HepG2 (cell line): ENCODE measurements around the gene INPP1. TPM values are rescaled to one million over a fixed set of nuclear protein-coding genes. Genes with fewer than 3 reads are reported as not detected.

Experiments
- ATAC-seq: fragments of 200-7000 bp; cut with Tn5 transposase; 3 replicates; pipeline ENCODE4 v1.9.1; 2020; ENCODE audit warnings: mild to moderate bottlenecking, moderate library complexity
- BruUV-seq: library from RNA; stranded (reverse); fragments of 400-500 nt; replicated peaks from 2 replicates; lab custom pipeline; 2021; lab: Mats Ljungman, UMichigan
- CTCF ChIA-PET: fragments of 300-600 bp; formaldehyde crosslinking; extraction: SDS; loops from one replicate; lab custom pipeline; 2021; ENCODE audit warnings: low total read pairs, inconsistent platforms, low intra/inter-chr PET ratio; lab: Yijun Ruan, JAX
- POLR2A ChIA-PET: fragments of 350-600 bp; sonication (Branson Sonifier 250); formaldehyde crosslinking; loops from one replicate; lab custom pipeline; 2020; ENCODE audit warnings: antibody characterized with exemption, inconsistent platforms; lab: Yijun Ruan, JAX
- DNase-seq: peaks from one replicate; pipeline ENCODE4 v3.0.0-alpha.2; 2015; ENCODE audit warnings: low spot score
- FAIRE-seq: peaks from 3 replicates; lab custom pipeline; 2011; peaks lifted over from hg19 to GRCh38; lab: Jason Lieb, UNC
- H2AFZ ChIP-seq: one replicate; pipeline ENCODE4 v1.6.1; 2011; ENCODE audit warnings: low read length, inconsistent platforms
- H3K27ac ChIP-seq: fragments of 300-600 bp; 3 replicates; pipeline ENCODE4 v1.8.0; 2011; ENCODE audit warnings: mixed run types, mild to moderate bottlenecking, mixed read lengths, low read length, inconsistent platforms; ENCODE audit not compliant: insufficient read depth; ENCODE audit errors: extremely low read length
- H3K27me3 ChIP-seq, 2 experiments: fragments of 200-600 bp in 1 of 2; 2 replicates in 1 of 2; 3 replicates in 1 of 2; pipeline versions ENCODE4 v1.6.0 to v1.8.0; 2011; ENCODE audit warnings: low read length in 2 of 2, mild to moderate bottlenecking in 2 of 2, moderate library complexity in 2 of 2, inconsistent platforms in 1 of 2; ENCODE audit not compliant: insufficient read depth in 2 of 2, control insufficient read depth in 1 of 2
- H3K36me3 ChIP-seq, 2 experiments: fragments of 200-600 bp in 1 of 2; replicated peaks in 1 of 2; 2 replicates in 1 of 2; 3 replicates in 1 of 2; pipeline versions ENCODE4 v1.5.1 to v1.8.0; 2011; ENCODE audit warnings: low read length in 2 of 2, inconsistent platforms in 1 of 2; ENCODE audit not compliant: insufficient read depth in 2 of 2, control insufficient read depth in 1 of 2
- H3K4me1 ChIP-seq: 2 replicates; pipeline ENCODE4 v1.5.1; 2012; ENCODE audit warnings: low read length, inconsistent platforms; ENCODE audit not compliant: insufficient read depth
- H3K4me2 ChIP-seq: 2 replicates; pipeline ENCODE4 v1.6.0; 2011; ENCODE audit warnings: low read depth, low read length, inconsistent platforms
- H3K4me3 ChIP-seq, 3 experiments: fragments of 200-600 bp in 1 of 3; sonication (generic), shearing (Covaris generic) in 1 of 3; replicated peaks in 1 of 3; 2 replicates each; pipeline ENCODE4 v1.5.1; 2011 to 2016; ENCODE audit warnings: low read length in 3 of 3, inconsistent platforms in 2 of 3, low read depth in 2 of 3, mild to moderate bottlenecking in 2 of 3, control low read depth in 1 of 3, mixed read lengths in 1 of 3; ENCODE audit not compliant: insufficient read depth in 1 of 3
- H3K79me2 ChIP-seq: one replicate; pipeline ENCODE4 v1.6.1; 2011; ENCODE audit warnings: low read length, inconsistent platforms; ENCODE audit not compliant: insufficient read depth
- H3K9ac ChIP-seq: 2 replicates; pipeline ENCODE4 v1.6.0; 2011; ENCODE audit warnings: mild to moderate bottlenecking, low read depth, low read length, inconsistent platforms; ENCODE audit not compliant: insufficient read depth
- H3K9me3 ChIP-seq: 2 replicates; pipeline ENCODE4 v1.5.1; 2012; ENCODE audit warnings: mild to moderate bottlenecking, low read length
- H4K20me1 ChIP-seq: 2 replicates; pipeline ENCODE4 v1.6.0; 2011; ENCODE audit warnings: inconsistent platforms, mild to moderate bottlenecking, low read length, moderate library complexity; ENCODE audit not compliant: insufficient read depth
- CCAR2 ChIP-seq: fragments of 200-400 bp; formaldehyde crosslinking; optimal IDR thresholded peaks from 2 replicates; pipeline ENCODE3; 2018; ENCODE audit warnings: low read depth, mild to moderate bottlenecking, low read length, moderate library complexity
- ETV6 ChIP-seq: sonication (generic); formaldehyde crosslinking; conservative IDR thresholded peaks from 2 replicates; pipeline ENCODE4 v1.4.0; 2020; ENCODE audit warnings: missing genetic modification reagents
- FOXK1 ChIP-seq: sonication (generic); formaldehyde crosslinking; IDR thresholded peaks from 2 replicates; pipeline ENCODE4 v1.4.0; 2020; ENCODE audit warnings: low read depth, missing genetic modification reagents, borderline replicate concordance
- KAT7 ChIP-seq: IDR thresholded peaks from 2 replicates; pipeline ENCODE4 v1.6.1; 2018; ENCODE audit warnings: borderline replicate concordance, missing compliant biosample characterization
- KLF11 ChIP-seq: IDR thresholded peaks from 2 replicates; pipeline ENCODE4 v1.6.1; 2016; ENCODE audit warnings: missing compliant biosample characterization
- LCORL ChIP-seq, 2 experiments: fragments of 450-650 bp in 1 of 2; sonication (generic) in 1 of 2; formaldehyde crosslinking in 1 of 2; IDR thresholded peaks; 2 replicates each; pipeline versions ENCODE4 v1.5.0 to v1.6.1; 2017 to 2020; ENCODE audit warnings: antibody characterized with exemption in 1 of 2, missing genetic modification reagents in 1 of 2
- MIER2 ChIP-seq: IDR thresholded peaks from 2 replicates; pipeline ENCODE4 v1.6.1; 2016; ENCODE audit warnings: missing biosample characterization, missing genetic modification reagents
- PCBP1 ChIP-seq: fragments of 200-400 bp; formaldehyde crosslinking; IDR thresholded peaks from 2 replicates; pipeline ENCODE4 v1.6.1; 2017; ENCODE audit warnings: mild to moderate bottlenecking, low read depth, low read length, borderline replicate concordance
- PPARG ChIP-seq: conservative IDR thresholded peaks from 2 replicates; pipeline ENCODE4 v1.6.1; 2016; ENCODE audit warnings: missing biosample characterization, missing genetic modification reagents
- PRDM4 ChIP-seq: sonication (generic); formaldehyde crosslinking; IDR thresholded peaks from 2 replicates; pipeline ENCODE4 v1.9.0; 2021; ENCODE audit warnings: missing genetic modification reagents, borderline replicate concordance
- PRMT3 ChIP-seq: sonication (generic); formaldehyde crosslinking; IDR thresholded peaks from 2 replicates; pipeline ENCODE4 v1.8.1; 2022; ENCODE audit warnings: low read depth, mild to moderate bottlenecking, moderate library complexity, missing genetic modification reagents, borderline replicate concordance
- RARA ChIP-seq: IDR thresholded peaks from 2 replicates; pipeline ENCODE4 v1.6.1; 2016; ENCODE audit warnings: missing genetic modification reagents, missing compliant biosample characterization
- RBM22 ChIP-seq: fragments of 200-400 bp; formaldehyde crosslinking; optimal IDR thresholded peaks from 2 replicates; pipeline ENCODE3; 2017; ENCODE audit warnings: mild to moderate bottlenecking, low read length, moderate library complexity
- TGIF2 ChIP-seq: IDR thresholded peaks from 2 replicates; pipeline ENCODE4 v1.6.1; 2016; ENCODE audit warnings: control low read depth, missing compliant biosample characterization
- YEATS4 ChIP-seq: sonication (generic); formaldehyde crosslinking; IDR thresholded peaks from 2 replicates; pipeline ENCODE4 v1.4.0; 2020; ENCODE audit warnings: missing genetic modification reagents, borderline replicate concordance
- ZBTB20 ChIP-seq: sonication (generic); formaldehyde crosslinking; IDR thresholded peaks from 2 replicates; pipeline ENCODE4 v1.8.1; 2023; ENCODE audit warnings: missing genetic modification reagents, low read depth, mild to moderate bottlenecking, borderline replicate concordance
- ZNF879 ChIP-seq: sonication (generic); formaldehyde crosslinking; IDR thresholded peaks from 2 replicates; pipeline ENCODE4 v1.8.1; 2023; ENCODE audit warnings: missing genetic modification reagents
- WGBS: methylation state at CpG from one replicate; pipeline ENCODE4 v1.1.6; 2017; ENCODE audit warnings: low lambda C conversion rate; 5-methylcytosine and 5-hydroxymethylcytosine counted together
- in situ Hi-C: cut with HindIII; loops from 2 replicates; pipeline ENCODE4 v1.10.0; 2017; ENCODE audit warnings: low pct_unique_long_range_greater_than_20kb; ENCODE audit not compliant: extremely low pct_ligation_motif_present
- intact Hi-C: fragments of 100-400 bp; cut with micrococcal nuclease; formaldehyde crosslinking; loops from one replicate; pipeline ENCODE4 v1.10.0; 2022; ENCODE audit not compliant: unreplicated experiment
- polyA plus RNA-seq, 8 experiments: library from polyadenylated mRNA; depleted of rRNA in 3 of 8; stranded (reverse) in 7 of 8; unstranded in 1 of 8; fragments of >200 nt; fragmentation: Illumina TruSeq in 4 of 8; extraction: Trizol in 4 of 8; gene quantifications; 2 replicates each; pipeline versions ENCODE4 v1.2.1 to v1.2.3, GENCODE V29; 2011 to 2016; ENCODE audit warnings: low read depth in 4 of 8, missing spikeins in 1 of 8, mixed read lengths in 1 of 8; ENCODE audit not compliant: insufficient read depth in 1 of 8
- total RNA-seq, 5 experiments: library from RNA; depleted of rRNA; stranded (reverse); fragments of >200 nt; fragmentation: Illumina TruSeq; extraction: Trizol; gene quantifications; 2 replicates each; pipeline ENCODE4 v1.2.3, GENCODE V29; 2016; ENCODE audit warnings: low read depth in 1 of 5

Gene INPP1
- total and polyA plus RNA-seq, 2 of the 13 experiments (the other 11 are each of a cell fraction or from before 2014, with no cell fraction given): 10.0 to 13.3 TPM

GRCh38 chr2:190365499-190366204, 22.3 kb downstream of the INPP1 start:
- TF ChIP-seq LCORL (IDR thresholded peaks at IDR 0.05): no peak
- TF ChIP-seq LCORL (CRISPR knock-in tag; IDR thresholded peaks at IDR 0.05): no peak
- TF ChIP-seq ZNF879 (CRISPR knock-in tag): no peak
- TF ChIP-seq MIER2: no peak
- no peak for TF ChIP-seq RARA (CRISPR knock-in tag)
- no peak for TF ChIP-seq KLF11 (CRISPR knock-in tag)
- no peak for TF ChIP-seq TGIF2 (CRISPR knock-in tag)
- TF ChIP-seq YEATS4 (CRISPR knock-in tag): no peak
- no peak for TF ChIP-seq KAT7
- BruUV-seq: no TSS peak
- in situ Hi-C loops (no loop called here), intact Hi-C loops (no loop called here)
- no peaks in the 10 kb centered on the region for H3K9me3 ChIP-seq
- WGBS: 82% methylated on average over 19 of the region's 19 CpGs
- DNase-seq: no peak
- no peaks in the 10 kb centered on the region for H4K20me1 ChIP-seq
- H3K9ac ChIP-seq: no peak overlapping the region
- FAIRE-seq: no peak
- CTCF ChIA-PET: no interaction called here
- POLR2A ChIA-PET: no interaction called here
- no peak overlapping the region for H3K4me3 ChIP-seq
- H3K4me1 ChIP-seq: no peaks in the 10 kb centered on the region
- no peak overlapping the region for H2AFZ ChIP-seq
- H3K27me3 ChIP-seq: no peaks in the 10 kb centered on the region
- H3K79me2 ChIP-seq: no peaks in the 10 kb centered on the region
- no peak overlapping the region for H3K27ac ChIP-seq
- H3K36me3 ChIP-seq: peaks cover 0 to 10% of the 10 kb centered on the region in 2 experiments; a peak in 4 of 5 replicates
- ATAC-seq: no peak
- no peak overlapping the region for H3K4me2 ChIP-seq

GRCh38 chr2:190366248-190366753, 22.9 kb downstream of the INPP1 start:
- DNase-seq (no peak), FAIRE-seq (no peak), ATAC-seq (no peak)
- in situ Hi-C loops (no loop called here), intact Hi-C loops (no loop called here)
- 84% methylated on average over 11 of the region's 11 CpGs for WGBS
- no peak overlapping the region for H3K4me3 ChIP-seq
- no peaks in the 10 kb centered on the region for H3K9me3 ChIP-seq
- no peak overlapping the region for H3K9ac ChIP-seq
- H3K27ac ChIP-seq: no peak overlapping the region
- ChIA-PET POLR2A (no interaction called here), CTCF (no interaction called here)
- H3K4me2 ChIP-seq: no peak overlapping the region
- peaks cover 0 to 14% of the 10 kb centered on the region in 2 experiments; a peak in 4 of 5 replicates for H3K36me3 ChIP-seq
- BruUV-seq: no TSS peak
- no peaks in the 10 kb centered on the region for H3K79me2 ChIP-seq
- H3K4me1 ChIP-seq: no peaks in the 10 kb centered on the region
- no peak overlapping the region for H2AFZ ChIP-seq
- H3K27me3 ChIP-seq: no peaks in the 10 kb centered on the region
- H4K20me1 ChIP-seq: no peaks in the 10 kb centered on the region
- TF ChIP-seq PPARG (CRISPR knock-in tag) (no peak), PRMT3 (no peak), PCBP1 (no peak), FOXK1 (CRISPR knock-in tag) (no peak), PRDM4 (no peak), ZBTB20 (CRISPR knock-in tag) (no peak), CCAR2 (no peak), RBM22 (no peak), ETV6 (CRISPR knock-in tag) (no peak)
